Suppressor macrophage treated with lipopolysaccharide for 4 hours (primary cell): ENCODE results near the gene VTI1A.
"Not testable (repeated sequence)": the region's sequence is repeated elsewhere in the genome, so short reads cannot be mapped to it uniquely, and the experiment has no call there.

Experiments used
- DNase-seq: peaks from one replicate; pipeline ENCODE4 v3.0.0-alpha.2; 2020

VTI1A gene

GRCh38 chr10:112509558-112510291 is 62.7 kb downstream of the VTI1A start:
- DNase-seq = no peak

- no peak for DNase-seq
These were observed 63.4 kb downstream of the VTI1A start for GRCh38 chr10:112510384-112510783.

- DNase-seq = no peak
These were observed 65.3 kb downstream of the VTI1A start for GRCh38 chr10:112512294-112512693.

DNA sequence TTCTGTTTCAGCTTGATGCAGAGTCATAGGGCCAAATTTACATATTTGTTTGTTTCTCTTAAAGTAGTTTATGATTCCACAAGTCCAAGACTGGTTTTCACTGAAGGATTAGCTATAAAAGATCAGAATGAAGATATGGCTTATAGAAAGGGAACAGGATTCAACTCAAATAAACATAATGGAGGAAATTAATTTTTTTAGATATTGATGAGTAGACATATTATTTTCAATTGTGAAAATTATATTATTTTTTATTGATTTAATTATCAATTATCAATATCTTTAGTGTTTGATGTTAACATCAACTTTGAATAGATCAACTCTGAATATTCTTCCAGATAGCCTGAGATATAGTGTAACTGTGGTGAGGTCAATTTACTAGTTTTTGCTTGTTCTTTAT is 68.1 kb downstream of the VTI1A start:
- DNase-seq = no peak

DNA sequence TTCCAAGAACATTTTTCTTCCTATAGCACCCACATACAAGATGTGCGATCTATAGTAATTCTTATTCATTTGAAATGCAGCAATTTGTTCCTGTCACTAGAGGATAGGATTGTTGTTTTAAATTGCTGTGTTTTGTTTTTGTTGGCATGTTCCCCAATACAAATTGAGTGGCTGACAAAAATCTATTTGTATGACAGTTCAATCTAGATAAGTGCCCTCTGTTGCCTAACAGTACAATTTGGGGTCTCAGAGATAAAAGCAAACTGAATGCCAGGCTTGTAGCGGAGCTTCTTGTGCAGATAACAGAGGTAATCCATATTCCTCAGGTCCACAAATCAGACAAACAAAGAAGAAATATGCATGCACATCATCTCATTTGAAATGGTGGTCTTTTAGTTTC is 68.8 kb downstream of the VTI1A start:
- DNase-seq = no peak

DNA sequence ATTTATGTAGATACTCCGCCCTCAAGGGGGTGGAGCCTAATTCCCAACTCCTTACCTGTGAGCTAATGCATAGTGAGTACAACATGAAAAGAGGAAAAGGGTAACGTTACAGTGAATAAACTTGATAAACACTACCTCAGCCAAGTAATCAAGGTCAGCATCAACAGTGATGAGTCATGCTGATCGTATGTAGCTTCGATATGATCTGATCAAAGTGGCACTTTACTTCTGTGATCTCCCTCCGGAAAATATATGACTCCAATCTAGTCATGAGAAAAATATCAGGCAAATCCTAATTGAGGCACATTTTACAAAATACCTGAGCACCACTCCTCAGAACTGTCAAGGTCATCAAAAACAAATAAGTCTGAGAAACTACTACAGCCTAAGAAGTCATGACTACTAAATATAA is 70.4 kb downstream of the VTI1A start:
- no peak for DNase-seq

GRCh38 chr10:112519133-112519761 is 72.2 kb downstream of the VTI1A start:
- no peak for DNase-seq

GRCh38 chr10:112520914-112521313 is 73.9 kb downstream of the VTI1A start:
- peak; percentile 9 for DNase-seq

DNA sequence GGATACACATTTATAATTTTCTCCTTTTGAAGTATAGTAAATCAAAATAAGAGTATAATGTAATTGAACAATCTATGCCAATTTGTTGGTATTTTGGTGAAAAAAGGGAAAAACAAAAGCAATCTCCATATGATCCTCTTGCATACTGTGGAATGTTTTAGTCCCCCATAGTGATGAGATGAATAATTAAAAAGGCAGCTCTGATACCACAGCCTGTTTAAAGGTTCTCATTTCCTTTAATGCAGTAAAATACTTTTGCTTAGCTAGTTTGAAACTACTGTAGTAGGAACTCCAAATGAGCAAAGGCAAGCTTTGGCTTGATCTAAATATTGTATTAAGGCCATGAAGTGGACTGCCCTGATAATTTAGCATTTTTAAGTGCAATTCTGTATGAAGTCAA is 77.6 kb downstream of the VTI1A start:
- DNase-seq = no peak

GRCh38 chr10:112525200-112525599 is 78.2 kb downstream of the VTI1A start:
- no peak for DNase-seq

GRCh38 chr10:112526139-112526538 is 79.1 kb downstream of the VTI1A start:
- no peak for DNase-seq

- DNase-seq = no peak
These were observed 79.9 kb downstream of the VTI1A start for GRCh38 chr10:112526906-112527305.

- DNase-seq = no peak
These were observed 81.2 kb downstream of the VTI1A start for GRCh38 chr10:112528235-112528634.

- no peak for DNase-seq
These were observed 84.4 kb downstream of the VTI1A start for GRCh38 chr10:112531421-112531820.

DNA sequence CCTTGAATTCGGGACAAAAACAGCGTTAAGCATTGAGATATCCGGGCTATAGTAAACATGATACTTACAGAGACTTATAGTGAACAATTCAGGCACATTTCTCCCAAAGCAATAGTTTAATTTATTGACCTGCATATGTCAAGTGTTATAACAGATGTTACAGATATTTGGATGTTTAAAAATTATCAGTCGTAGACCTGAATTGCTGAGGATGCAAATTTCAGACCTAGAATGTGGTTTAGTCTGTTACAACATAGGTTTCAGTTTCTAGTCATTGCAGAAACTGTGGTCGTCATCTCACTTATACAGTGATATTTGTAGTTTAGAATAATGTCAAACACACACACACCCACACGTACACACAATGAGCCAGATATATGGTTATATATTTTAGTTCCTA is 85.2 kb downstream of the VTI1A start:
- DNase-seq = peak; percentile 79

DNA sequence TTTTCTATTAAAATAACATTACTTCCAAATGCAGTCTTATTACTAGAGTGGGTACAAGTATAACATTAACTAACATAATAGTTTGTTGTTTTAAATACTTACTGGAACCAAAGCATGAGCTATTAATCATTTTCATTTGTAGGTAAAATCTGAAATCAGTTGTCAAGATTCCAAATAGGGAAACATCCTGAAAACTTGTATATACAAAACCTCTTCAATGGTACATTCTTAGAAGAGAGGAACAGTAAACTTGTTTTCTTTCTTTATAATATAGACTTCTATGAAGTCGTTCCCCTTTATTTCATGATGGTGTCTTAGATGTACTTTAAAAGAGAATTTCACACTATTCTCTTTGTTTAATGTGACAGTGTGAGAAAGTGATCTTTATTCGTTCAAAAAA is 85.9 kb downstream of the VTI1A start:
- DNase-seq = no peak

- DNase-seq = peak; percentile 25
These were observed 86.9 kb downstream of the VTI1A start for GRCh38 chr10:112533916-112534315.

GRCh38 chr10:112535531-112535951 is 88.5 kb downstream of the VTI1A start:
- no peak for DNase-seq

GRCh38 chr10:112536663-112537062 is 89.6 kb downstream of the VTI1A start:
- no peak for DNase-seq

DNA sequence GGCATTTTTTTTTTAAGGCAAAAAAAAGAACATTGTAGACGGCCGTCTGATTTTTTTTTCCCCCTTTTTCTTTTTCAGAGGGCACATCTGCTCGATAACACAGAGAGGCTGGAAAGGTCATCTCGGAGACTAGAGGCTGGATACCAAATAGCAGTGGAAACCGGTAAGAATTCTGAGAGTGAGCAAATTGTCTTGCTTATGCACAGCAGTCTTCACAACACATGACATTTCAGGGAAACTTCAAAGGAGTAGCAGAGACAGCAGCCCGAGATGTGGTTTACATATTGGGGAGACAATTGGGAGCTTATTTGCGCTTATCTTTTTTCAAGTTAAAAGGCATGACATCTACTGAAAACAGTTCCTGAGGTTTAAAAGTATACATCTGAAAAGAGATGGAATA is 91.2 kb downstream of the VTI1A start:
- DNase-seq = no peak

DNA sequence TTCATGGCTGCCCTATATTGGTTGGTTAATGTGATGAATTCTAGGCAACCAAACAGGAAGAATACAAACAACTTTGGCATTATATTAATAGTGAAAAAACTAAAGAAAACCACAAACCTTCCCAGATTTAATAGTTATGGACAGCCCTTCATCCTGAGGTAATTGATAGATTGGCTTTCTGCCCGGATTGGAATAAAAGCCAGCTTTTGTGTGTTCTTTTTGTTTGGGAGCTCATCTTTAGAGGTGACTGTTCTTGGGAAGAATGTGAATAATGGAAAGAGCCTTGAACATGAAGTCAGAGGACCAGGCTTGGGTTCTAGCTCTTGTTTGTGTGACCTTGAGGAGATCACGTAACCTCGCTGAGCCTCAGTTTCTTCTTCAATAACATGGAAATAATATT is 92.3 kb downstream of the VTI1A start:
- DNase-seq = no peak

DNA sequence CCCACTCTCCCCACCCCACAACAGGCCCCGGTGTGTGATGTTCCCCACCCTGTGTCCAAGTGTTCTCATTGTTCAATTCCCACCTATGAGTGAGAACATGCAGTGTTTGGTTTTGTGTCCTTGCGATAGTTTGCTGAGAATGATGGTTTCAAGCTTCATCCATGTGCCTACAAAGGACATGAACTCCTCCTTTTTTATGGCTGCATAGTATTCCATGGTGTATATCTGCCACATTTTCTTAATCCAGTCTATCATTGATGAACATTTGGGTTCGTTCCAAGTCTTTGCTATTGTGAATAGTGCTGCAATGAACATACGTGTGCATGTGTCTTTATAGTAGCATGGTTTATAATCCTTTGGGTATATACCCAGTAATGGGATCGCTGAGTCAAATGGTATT is 95.8 kb downstream of the VTI1A start:
- DNase-seq = not testable (repeated sequence)

DNA sequence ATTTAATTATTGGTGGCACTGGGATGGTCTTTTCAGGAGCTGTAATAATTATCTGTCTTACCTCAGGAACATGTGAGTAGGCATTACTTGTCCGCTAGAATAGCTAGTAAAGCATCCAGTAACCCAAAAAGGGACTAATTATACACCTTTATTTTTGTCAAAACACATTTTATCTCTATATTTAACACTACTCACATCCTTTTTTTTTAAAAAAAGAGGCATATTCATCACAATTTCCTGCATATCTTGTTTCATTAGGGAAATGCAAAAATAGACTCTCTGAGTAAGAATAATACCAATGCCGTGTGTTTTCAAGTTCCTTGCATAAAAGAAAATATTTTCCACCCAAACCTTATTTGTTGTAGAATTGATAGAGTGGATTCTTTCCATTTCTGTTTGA is 99.5 kb downstream of the VTI1A start:
- no peak for DNase-seq

GRCh38 chr10:112548535-112549276 is 101.7 kb downstream of the VTI1A start:
- no peak for DNase-seq
